ENCODE measurements around the gene MAPT.

GRCh38 chr17:45873728-45874127, 20.6 kb upstream of the MAPT start:
- TF ChIP-seq CTCF (IDR thresholded peaks at IDR 0.05) = no peak
- no peak for TF ChIP-seq EZH2phosphoT487 (IDR thresholded peaks at IDR 0.05)
